ENCODE data around the gene BANP.
"Not testable (repeated sequence)": the region's sequence is repeated elsewhere in the genome, so short reads cannot be mapped to it uniquely, and the experiment has no call there.

Gene BANP, protein sequence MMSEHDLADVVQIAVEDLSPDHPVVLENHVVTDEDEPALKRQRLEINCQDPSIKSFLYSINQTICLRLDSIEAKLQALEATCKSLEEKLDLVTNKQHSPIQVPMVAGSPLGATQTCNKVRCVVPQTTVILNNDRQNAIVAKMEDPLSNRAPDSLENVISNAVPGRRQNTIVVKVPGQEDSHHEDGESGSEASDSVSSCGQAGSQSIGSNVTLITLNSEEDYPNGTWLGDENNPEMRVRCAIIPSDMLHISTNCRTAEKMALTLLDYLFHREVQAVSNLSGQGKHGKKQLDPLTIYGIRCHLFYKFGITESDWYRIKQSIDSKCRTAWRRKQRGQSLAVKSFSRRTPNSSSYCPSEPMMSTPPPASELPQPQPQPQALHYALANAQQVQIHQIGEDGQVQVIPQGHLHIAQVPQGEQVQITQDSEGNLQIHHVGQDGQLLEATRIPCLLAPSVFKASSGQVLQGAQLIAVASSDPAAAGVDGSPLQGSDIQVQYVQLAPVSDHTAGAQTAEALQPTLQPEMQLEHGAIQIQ

DNA sequence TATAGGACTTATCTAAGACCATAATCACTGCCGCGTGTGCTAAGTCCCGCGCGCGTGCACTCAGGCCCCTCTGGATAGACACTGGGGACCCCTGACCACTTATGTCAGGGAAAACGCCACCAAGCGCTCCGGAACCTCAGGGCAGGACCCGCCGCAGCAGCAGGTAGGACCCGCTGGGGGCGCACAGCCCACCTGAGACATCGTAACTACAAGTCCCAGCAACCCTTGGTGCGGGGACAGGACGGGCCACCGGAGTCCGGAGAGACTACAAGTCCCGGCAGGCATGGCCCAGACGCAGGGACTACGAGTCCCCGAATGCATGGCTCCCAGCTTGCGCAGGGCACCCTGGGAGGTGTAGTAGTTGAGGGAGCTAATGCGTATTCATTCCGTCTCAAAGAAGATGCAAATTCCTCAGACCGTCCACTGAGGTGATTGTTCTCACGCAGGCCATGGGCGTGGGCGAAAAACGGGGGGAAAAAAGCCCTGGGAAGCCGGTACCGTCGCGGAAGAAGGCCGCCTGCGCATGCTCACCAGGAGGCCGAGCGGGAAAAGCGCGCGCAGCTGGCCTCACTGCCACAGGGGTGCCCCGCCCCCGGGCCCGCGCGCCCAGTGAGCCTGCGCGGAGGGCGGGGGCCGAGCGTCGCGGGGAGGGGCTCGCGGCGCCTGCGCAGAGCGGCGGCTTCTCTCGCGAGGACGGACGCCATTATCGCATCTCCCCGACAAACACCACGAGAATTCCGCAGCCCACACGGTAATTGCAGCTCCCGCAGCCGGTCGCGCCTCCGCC is at the start of gene BANP:
Gene BANP (plus strand): TSS at position 670 of the 787 bp plus-strand sequence. CDS start 23,682 bp downstream, outside the sequence.
- in situ Hi-C loops (cut with MboI; ENCODE audit: low sequenced_read_pairs), result no loop called here

DNA sequence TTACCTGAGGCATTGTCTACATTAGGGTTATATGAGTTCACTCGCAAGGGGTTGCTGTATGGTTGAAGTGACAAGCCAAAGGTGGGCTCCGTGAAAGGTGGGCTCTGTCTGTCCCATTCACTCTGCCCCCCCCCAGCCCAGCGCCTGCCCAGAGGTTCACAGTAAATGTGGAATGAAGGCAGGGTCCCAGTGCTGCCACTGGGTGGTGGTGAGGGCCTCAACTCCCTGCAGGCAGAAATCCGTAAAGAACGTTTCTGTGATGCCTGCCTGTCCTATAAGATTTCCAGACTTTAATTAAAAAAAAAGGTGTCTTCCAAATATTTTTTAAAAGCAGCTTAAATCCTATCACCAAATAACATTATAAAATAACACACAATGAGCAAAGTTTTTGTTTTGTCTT is 46.3 kb upstream of the BANP start:
- in situ Hi-C loops (cut with MboI; ENCODE audit: low sequenced_read_pairs), result not testable (repeated sequence)

DNA sequence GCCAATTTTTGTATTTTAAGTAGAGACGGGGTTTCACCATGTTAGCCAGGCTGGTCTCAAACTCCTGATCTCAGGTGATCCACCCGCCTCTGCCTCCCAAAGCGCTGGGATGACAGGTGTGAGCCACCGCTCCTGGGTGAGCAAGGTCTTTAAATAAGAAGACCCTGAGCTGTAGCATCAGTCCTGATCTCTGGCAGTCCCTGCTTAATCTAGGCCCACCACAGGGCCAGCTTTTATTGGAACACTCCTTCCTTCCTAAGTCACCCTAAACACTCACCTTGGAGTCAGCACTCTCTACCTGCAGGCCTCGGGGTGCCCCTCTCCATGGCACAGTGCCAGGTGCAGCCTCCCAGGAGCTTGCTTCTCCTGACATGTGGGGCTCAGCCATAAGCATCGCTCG is 45.7 kb upstream of the BANP start:
- in situ Hi-C loops (cut with MboI; ENCODE audit: low sequenced_read_pairs), result not testable (repeated sequence)

DNA sequence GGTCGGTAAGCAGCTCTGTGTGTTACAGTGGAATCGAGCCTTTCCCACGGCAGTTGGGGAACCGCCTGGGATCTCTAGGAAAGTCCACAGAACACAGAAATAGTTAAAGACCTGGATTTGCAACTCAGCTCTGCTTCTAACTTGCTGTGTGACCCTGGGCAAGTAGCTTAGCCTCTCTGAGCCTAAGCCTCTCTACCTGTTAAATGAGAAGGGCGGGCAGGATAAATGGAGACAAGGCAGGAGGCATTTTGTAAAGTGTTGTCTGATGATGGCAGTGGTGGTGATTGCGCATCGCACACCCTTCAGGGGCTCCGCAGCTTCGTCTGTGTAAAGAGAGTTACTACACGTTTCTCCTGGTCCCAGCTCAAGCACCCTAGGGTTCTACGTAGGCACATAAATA is 43.1 kb upstream of the BANP start:
- in situ Hi-C loops (cut with MboI; ENCODE audit: low sequenced_read_pairs), result not testable (repeated sequence)

DNA sequence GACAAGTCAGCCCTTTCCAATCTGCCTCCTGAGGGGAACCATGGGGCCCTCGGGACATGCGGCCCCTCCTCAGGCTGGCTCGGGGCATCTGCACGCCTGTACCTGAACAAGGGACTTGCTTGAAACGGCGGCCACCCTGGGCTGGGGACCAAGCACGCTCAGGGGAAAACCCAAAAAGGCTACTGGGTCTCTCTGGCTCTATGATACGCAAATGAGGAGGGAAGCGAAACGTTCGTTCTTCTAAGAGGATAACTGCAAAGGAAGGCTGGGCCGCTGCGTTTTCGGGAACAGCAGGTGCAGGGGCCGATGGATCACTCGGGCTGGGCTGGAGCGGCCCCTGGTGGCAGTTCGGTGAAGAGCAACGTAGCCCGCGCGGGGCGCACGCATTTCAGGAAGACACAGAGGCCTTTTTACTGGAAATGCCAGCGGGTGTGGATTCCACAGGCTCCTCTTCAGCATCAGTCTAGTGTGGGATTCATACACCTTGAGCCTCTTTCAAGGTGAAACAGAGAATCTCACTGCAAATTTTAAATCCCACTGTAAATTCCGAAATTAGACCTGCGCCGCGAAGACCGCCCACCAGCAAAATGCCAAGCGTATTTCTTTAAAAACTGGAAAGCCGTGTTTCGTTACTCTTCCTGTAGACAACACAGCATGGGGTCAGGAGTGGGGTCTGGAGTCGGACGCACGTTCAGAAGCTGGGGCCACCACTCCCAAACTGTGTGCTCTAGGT is 41.9 kb upstream of the BANP start:
- in situ Hi-C loops (cut with MboI; ENCODE audit: low sequenced_read_pairs), result not testable (repeated sequence)

DNA sequence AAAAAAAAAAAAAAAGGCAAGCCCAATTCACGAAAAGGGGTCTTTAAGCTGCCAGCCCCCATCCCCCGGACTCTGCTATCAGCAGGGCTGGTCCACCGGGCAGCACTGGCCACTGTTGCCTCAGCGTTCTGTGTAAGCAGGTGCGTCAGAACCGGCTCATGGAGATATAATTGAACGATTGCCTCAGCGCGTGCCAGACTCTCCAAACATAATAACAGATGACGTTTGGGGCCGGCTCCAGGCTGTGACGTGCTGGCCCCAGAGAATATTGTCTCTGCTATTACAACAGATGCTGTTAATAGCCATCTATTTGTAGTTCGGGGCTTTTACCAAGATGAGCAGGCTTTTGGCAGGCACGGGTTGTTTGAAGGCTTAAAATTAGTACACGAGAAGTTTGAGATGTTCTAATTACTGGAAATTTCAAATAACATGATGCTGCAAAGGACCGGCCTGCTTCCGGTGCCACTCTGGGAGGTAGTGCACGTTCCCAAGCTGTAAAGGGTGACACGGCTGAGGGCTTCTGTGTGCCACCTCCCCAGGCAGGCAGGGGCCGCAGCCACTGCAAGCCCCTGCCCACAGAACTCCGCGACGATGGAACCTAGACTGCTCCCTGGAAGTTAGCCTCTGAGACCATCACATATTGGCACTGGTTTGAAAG is 40.0 kb upstream of the BANP start:
- in situ Hi-C loops (cut with MboI; ENCODE audit: low sequenced_read_pairs), result not testable (repeated sequence)

- in situ Hi-C loops (cut with MboI; ENCODE audit: low sequenced_read_pairs), result not testable (repeated sequence)
These were observed 38.5 kb upstream of the BANP start for GRCh38 chr16:87912691-87913090.

DNA sequence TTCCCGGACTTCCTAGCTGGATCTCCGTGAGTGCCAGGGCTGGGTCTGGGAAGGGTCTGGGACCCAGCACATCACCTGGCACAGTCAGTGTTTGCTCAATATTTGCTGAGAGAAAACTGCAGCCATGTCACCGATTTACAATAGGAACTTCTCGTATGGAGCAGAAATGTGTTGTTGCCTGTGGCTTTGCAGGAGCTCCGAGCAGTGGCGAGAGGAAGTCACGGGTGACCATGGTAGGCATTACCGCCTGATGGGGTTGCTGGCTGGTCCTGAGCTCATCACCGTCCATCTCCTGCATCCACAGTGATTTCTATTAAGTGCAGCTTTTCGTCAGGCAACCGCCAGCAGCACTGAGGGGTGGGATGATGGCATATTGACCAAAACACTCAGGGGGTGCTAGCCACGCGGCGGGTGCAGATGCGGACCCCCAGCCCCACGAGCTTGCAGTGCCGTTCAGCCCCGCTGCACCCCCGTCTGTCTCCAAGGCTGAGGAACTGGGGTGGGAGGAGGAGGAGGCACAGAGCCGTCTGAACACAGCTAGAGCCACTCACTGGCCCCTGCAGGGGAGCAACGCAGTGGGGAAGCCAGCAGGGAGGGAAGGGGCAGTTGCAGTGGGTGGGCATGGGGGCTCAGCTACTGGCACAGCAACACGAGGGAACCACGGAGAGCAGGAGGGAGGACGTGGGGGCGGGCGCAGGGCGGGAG is 37.1 kb upstream of the BANP start:
- in situ Hi-C loops (cut with MboI; ENCODE audit: low sequenced_read_pairs), result not testable (repeated sequence)

GRCh38 chr16:87914812-87915211 is 36.4 kb upstream of the BANP start:
- in situ Hi-C loops (cut with MboI; ENCODE audit: low sequenced_read_pairs), result no loop called here

DNA sequence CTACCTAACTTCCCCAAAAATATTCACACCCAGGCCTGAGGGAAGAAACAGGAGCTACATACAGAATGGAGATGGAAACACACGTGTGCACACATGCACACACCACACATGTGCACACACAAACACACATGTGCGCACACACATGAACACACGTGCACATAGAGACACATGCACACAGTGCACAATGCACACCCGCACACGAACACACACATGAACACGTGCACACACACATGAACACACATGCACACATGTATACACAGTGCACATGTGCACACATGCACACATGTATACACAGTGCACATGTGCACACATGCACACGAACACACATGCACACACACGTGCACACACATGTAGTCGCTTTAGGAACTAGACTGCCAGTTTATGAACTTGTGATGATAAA is 33.7 kb upstream of the BANP start:
- in situ Hi-C loops (cut with MboI; ENCODE audit: low sequenced_read_pairs), result no loop called here

GRCh38 chr16:87918338-87918737 is 32.9 kb upstream of the BANP start:
- in situ Hi-C loops (cut with MboI; ENCODE audit: low sequenced_read_pairs), result no loop called here

- in situ Hi-C loops (cut with MboI; ENCODE audit: low sequenced_read_pairs), result no loop called here
These were observed 32.2 kb upstream of the BANP start for GRCh38 chr16:87918866-87919680.

DNA sequence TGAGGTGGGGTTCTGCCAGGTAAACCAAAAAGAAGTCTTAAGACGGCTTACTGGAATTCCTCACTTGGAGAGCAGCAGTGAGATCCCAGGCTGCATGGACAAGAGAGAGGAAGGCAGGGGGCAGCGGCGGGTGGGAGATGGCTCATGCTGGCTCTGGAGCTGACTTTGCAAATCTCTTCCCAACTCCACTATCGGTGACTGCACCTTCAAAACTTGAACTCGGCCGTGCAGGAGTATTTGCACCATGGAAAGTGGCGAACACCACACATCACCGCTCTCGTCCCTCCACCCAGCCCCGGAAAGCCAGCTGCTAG is 31.6 kb upstream of the BANP start:
- in situ Hi-C loops (cut with MboI; ENCODE audit: low sequenced_read_pairs), result no loop called here

- in situ Hi-C loops (cut with MboI; ENCODE audit: low sequenced_read_pairs), result no loop called here
These were observed 29.9 kb upstream of the BANP start for GRCh38 chr16:87921236-87921773.

- in situ Hi-C loops (cut with MboI; ENCODE audit: low sequenced_read_pairs), result no loop called here
These were observed 28.9 kb upstream of the BANP start for GRCh38 chr16:87922250-87922871.

DNA sequence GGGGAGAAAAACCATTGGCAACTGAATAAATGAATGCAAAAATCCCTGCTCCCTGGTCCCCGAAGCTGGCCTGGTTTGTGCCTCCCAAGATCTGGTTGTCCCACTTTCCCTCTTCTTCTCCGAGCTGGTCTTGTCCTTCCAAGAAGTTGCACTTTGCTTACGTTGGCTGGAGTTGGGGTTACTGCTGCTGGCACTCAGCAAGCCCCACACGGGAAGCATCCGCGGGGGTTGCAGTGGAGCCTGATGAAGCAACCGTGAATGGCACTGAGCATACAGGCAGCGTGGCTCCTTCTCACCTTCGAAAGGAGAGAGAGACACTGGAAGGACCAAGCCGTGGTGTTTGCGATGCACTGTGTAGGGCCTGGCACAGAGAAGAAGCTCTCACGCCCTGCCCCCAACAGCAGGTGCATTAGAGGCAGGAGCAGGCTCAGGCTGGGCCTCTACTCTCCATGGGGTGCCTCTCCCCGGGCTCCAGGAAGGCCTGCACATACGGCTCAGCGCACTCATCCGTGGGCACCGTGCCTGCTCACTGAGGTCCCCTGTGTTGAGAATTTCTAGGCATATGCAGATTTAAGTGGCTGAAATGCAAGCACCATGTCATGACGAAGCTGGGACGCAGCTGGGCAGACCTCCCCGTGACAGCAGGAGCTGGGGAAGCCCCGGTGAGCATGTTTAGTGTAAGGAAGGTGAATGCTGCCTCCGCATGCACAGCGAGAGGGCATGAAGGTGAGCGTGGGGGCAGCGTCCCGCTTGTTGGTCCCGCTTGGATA is 27.0 kb upstream of the BANP start:
- in situ Hi-C loops (cut with MboI; ENCODE audit: low sequenced_read_pairs), result no loop called here

DNA sequence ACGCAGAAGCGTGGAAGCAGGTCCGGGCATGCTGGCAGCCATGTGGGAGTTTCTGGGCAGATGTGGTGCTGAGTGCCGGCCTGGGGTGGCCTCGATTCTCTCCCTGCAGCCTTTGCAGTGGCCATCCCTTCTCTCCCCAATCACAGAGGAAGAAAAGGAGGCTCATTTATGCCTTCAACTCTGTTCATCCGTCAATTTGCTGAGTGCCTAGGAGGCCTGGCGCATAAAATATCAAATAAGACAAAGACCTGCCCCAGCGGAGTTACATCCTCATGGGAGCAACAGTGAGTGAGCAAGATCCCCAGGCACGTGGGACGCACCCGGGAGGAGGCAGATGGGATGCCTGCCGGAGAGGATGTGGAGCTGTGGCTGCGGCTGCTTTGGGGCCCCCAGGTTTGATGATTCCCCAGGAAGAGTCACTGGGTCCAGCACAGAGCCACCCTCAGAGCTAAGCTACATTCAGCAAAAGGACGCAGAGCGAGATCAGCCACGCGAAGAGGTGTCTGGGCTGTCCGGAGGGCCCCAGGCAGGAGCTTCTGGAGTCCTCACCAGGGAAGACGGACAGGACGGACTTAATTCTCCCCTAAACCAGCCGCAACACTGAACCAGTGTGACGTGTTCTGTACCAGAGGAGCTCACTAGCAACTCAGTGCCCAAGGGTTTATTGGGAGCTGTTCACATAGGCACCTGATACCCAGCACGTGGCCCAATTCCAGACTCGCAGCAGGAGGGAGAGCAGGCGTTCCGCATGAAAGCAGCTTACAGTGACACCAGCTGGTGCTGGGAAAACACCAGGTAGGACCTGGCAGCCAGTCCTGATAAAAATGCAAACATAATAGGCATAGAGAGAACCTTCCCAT is 26.2 kb upstream of the BANP start:
- in situ Hi-C loops (cut with MboI; ENCODE audit: low sequenced_read_pairs), result no loop called here
